H9 (cell line): Measurements from ENCODE around the gene RRP1B. TPM values are rescaled to one million over a fixed set of nuclear protein-coding genes. Genes with fewer than 3 reads are reported as not detected.

ENCODE experiments used
- DNase-seq: peaks from one replicate; pipeline ENCODE4 v3.0.0-alpha.2; 2017
- H2AFZ ChIP-seq: one replicate; pipeline ENCODE4 v1.6.1; 2013; ENCODE audit warnings: mild to moderate bottlenecking, low read length, control low read depth, moderate library complexity
- H2AK5ac ChIP-seq: 2 replicates; pipeline ENCODE4 v1.6.1; 2013; ENCODE audit warnings: low read length, control low read depth, mixed read lengths; ENCODE audit not compliant: insufficient read length
- H2BK120ac ChIP-seq: one replicate; pipeline ENCODE4 v1.6.1; 2013; ENCODE audit warnings: low read depth, mild to moderate bottlenecking, low read length, control low read depth, inconsistent platforms; ENCODE audit not compliant: poor library complexity, severe bottlenecking
- H2BK12ac ChIP-seq: 2 replicates; pipeline ENCODE4 v1.6.1; 2013; ENCODE audit warnings: low read length, control low read depth, mixed read lengths, low read depth; ENCODE audit not compliant: insufficient read length
- H2BK15ac ChIP-seq: 2 replicates; pipeline ENCODE4 v1.6.1; 2013; ENCODE audit warnings: low read depth, low read length, control low read depth
- H2BK20ac ChIP-seq: one replicate; pipeline ENCODE4 v1.6.1; 2013; ENCODE audit warnings: low read depth, mild to moderate bottlenecking, low read length, control low read depth, inconsistent platforms; ENCODE audit not compliant: poor library complexity, severe bottlenecking
- H2BK5ac ChIP-seq: 2 replicates; pipeline ENCODE4 v1.6.1; 2013; ENCODE audit warnings: low read length, control low read depth, mixed read lengths; ENCODE audit not compliant: insufficient read length
- H3K14ac ChIP-seq: 2 replicates; pipeline ENCODE4 v1.6.1; 2013; ENCODE audit warnings: low read length, control low read depth; ENCODE audit not compliant: insufficient read depth
- H3K18ac ChIP-seq: 2 replicates; pipeline ENCODE4 v1.6.1; 2013; ENCODE audit warnings: low read depth, mild to moderate bottlenecking, mixed read lengths, low read length, control low read depth; ENCODE audit not compliant: insufficient read length
- H3K23ac ChIP-seq: 2 replicates; pipeline ENCODE4 v1.6.1; 2013; ENCODE audit warnings: low read length, control low read depth, mixed read lengths, low read depth; ENCODE audit not compliant: insufficient read length
- H3K23me2 ChIP-seq: 2 replicates; pipeline ENCODE4 v1.6.1; 2013; ENCODE audit warnings: low read depth, mild to moderate bottlenecking, mixed read lengths, low read length, control low read depth; ENCODE audit not compliant: insufficient read length, poor library complexity, severe bottlenecking
- H3K27ac ChIP-seq: 2 replicates; pipeline ENCODE4 v1.5.1; 2013; ENCODE audit warnings: low read length, control low read depth, mixed read lengths, low read depth; ENCODE audit not compliant: insufficient read length
- H3K27me3 ChIP-seq: 2 replicates; pipeline ENCODE4 v1.6.1; 2013; ENCODE audit warnings: low read length, control low read depth, inconsistent platforms; ENCODE audit not compliant: insufficient read depth
- H3K4ac ChIP-seq: 2 replicates; pipeline ENCODE4 v1.6.1; 2013; ENCODE audit warnings: low read depth, mild to moderate bottlenecking, control low read depth, inconsistent platforms, low read length, moderate library complexity
- H3K4me1 ChIP-seq: 2 replicates; pipeline ENCODE4 v1.6.1; 2013; ENCODE audit warnings: low read length, control low read depth, inconsistent platforms; ENCODE audit not compliant: insufficient read depth
- H3K4me2 ChIP-seq: 2 replicates; pipeline ENCODE4 v1.6.1; 2013; ENCODE audit warnings: low read length, control low read depth, mixed read lengths; ENCODE audit not compliant: insufficient read length, insufficient read depth
- H3K56ac ChIP-seq: 2 replicates; pipeline ENCODE4 v1.6.1; 2013; ENCODE audit warnings: low read depth, mild to moderate bottlenecking, mixed read lengths, low read length, control low read depth; ENCODE audit not compliant: insufficient read length
- H3K79me1 ChIP-seq: 2 replicates; pipeline ENCODE4 v1.6.1; 2013; ENCODE audit warnings: low read depth, mild to moderate bottlenecking, moderate library complexity, low read length, control low read depth, inconsistent platforms; ENCODE audit not compliant: insufficient read depth, poor library complexity, severe bottlenecking
- H3K79me2 ChIP-seq: 2 replicates; pipeline ENCODE4 v1.6.1; 2013; ENCODE audit warnings: low read length, control low read depth, inconsistent platforms; ENCODE audit not compliant: insufficient read depth
- H3K9ac ChIP-seq: 2 replicates; pipeline ENCODE4 v1.6.1; 2013; ENCODE audit warnings: low read length, control low read depth, mixed read lengths; ENCODE audit not compliant: insufficient read length; ENCODE audit errors: extremely low read depth
- H3K9me3 ChIP-seq: one replicate; pipeline ENCODE4 v1.6.1; 2013; ENCODE audit warnings: low read depth, low read length, inconsistent platforms; ENCODE audit not compliant: control insufficient read depth
- H3T11ph ChIP-seq: one replicate; pipeline ENCODE4 v1.6.1; 2013; ENCODE audit warnings: mild to moderate bottlenecking, low read length, control low read depth, inconsistent platforms
- H4K20me1 ChIP-seq: one replicate; pipeline ENCODE4 v1.6.1; 2013; ENCODE audit not compliant: control insufficient read depth, insufficient read length, insufficient read depth
- H4K5ac ChIP-seq: 2 replicates; pipeline ENCODE4 v1.6.1; 2013; ENCODE audit warnings: low read depth, mild to moderate bottlenecking, mixed read lengths, low read length, control low read depth; ENCODE audit not compliant: insufficient read length
- H4K8ac ChIP-seq: replicated peaks from 2 replicates; pipeline ENCODE4 v1.6.1; 2013; ENCODE audit warnings: low read length, control low read depth, mixed read lengths, low read depth; ENCODE audit not compliant: insufficient read length
- H4K91ac ChIP-seq: 2 replicates; pipeline ENCODE4 v1.6.1; 2013; ENCODE audit warnings: low read depth, mild to moderate bottlenecking, moderate library complexity, mixed read lengths, low read length, control low read depth; ENCODE audit not compliant: insufficient read length
- H3K27ac Mint-ChIP-seq, 3 experiments: 2 replicates in 2 of 3; 3 replicates in 1 of 3; pipeline ENCODE4 v1.8.0; 2020 to 2021; ENCODE audit warnings: mixed read lengths in 3 of 3, mild to moderate bottlenecking in 1 of 3, moderate library complexity in 1 of 3
- H3K27me3 Mint-ChIP-seq: 2 replicates; pipeline ENCODE4 v1.8.0; 2021; ENCODE audit warnings: low read depth, mild to moderate bottlenecking, moderate library complexity, mixed read lengths
- H3K36me3 Mint-ChIP-seq, 3 experiments: 2 replicates in 2 of 3; 3 replicates in 1 of 3; pipeline ENCODE4 v1.8.0; 2020 to 2021; ENCODE audit warnings: low read depth in 3 of 3, mixed read lengths in 3 of 3; ENCODE audit not compliant: insufficient read depth in 1 of 3
- H3K4me1 Mint-ChIP-seq, 2 experiments: 2 replicates each; pipeline ENCODE4 v1.8.0; 2020; ENCODE audit warnings: mixed read lengths in 2 of 2
- H3K4me3 Mint-ChIP-seq, 2 experiments: 2 replicates in 1 of 2; 3 replicates in 1 of 2; pipeline ENCODE4 v1.8.0; 2020 to 2021; ENCODE audit warnings: mild to moderate bottlenecking in 2 of 2, mixed read lengths in 2 of 2, moderate library complexity in 1 of 2
- H3K9me3 Mint-ChIP-seq, 2 experiments: 2 replicates in 1 of 2; 3 replicates in 1 of 2; pipeline ENCODE4 v1.8.0; 2020; ENCODE audit warnings: mild to moderate bottlenecking in 2 of 2, mixed read lengths in 2 of 2, moderate library complexity in 1 of 2
- WGBS: extraction: QIAGEN DNeasy Blood & Tissue Kit; methylation state at CpG from one replicate; pipeline ENCODE4 v1.1.7; 2013; ENCODE audit warnings: missing lambda C conversion rate, low lambda C conversion rate, mixed read lengths; ENCODE audit not compliant: insufficient read length; ENCODE audit errors: extremely low coverage; 5-methylcytosine and 5-hydroxymethylcytosine counted together
- total RNA-seq: library from RNA; stranded (reverse); gene quantifications from 2 replicates; pipeline ENCODE4 v1.2.1, GENCODE V29; 2021
- TF ChIP-seq, protein P1 (sequence below): fragments of 200-600 bp; sonication (generic); conservative IDR thresholded peaks from 3 replicates; pipeline ENCODE4 v1.8.0; 2021; ENCODE audit warnings: antibody characterized with exemption, mild to moderate bottlenecking

Gene RRP1B
- total RNA-seq, 1 experiment from 2014 or later: 96.6 TPM

DNA sequence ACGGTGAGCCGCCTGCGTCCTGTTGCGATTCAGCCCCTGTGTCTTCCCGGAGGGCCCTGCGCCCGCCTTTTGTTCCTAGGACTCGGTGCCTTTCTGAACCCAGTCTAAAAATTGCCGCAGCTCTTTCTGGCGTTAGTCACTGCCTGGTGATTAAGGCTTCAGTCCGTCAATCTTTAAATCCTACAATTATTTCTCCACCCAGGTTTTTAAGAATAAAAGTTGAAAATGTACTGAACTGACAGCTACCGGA, 43.4 kb downstream of the RRP1B start:
- H2BK12ac ChIP-seq: no peak overlapping the region
- H4K20me1 ChIP-seq: no peaks in the 10 kb centered on the region
- H3K27ac ChIP-seq: no peak overlapping the region
- no peak overlapping the region for H3T11ph ChIP-seq
- no peak for DNase-seq
- no peaks in the 10 kb centered on the region for H3K27me3 Mint-ChIP-seq
- no peak overlapping the region for H2BK120ac ChIP-seq
- H4K91ac ChIP-seq: no peak overlapping the region
- peak overlapping the region; percentile 27 to 86 (median 39); a peak in 4 of 7 replicates for H3K27ac Mint-ChIP-seq
- H3K18ac ChIP-seq: no peak overlapping the region
- no peaks in the 10 kb centered on the region for H3K23me2 ChIP-seq
- no peak overlapping the region for H3K4ac ChIP-seq
- no CpG with 5 or more reads among the region's 12 CpGs for WGBS
- no peak overlapping the region for H4K5ac ChIP-seq
- no peak overlapping the region for H3K9ac ChIP-seq
- no peak overlapping the region for H2BK15ac ChIP-seq
- peaks cover 0 to 2% (median 0%) of the 10 kb centered on the region in 3 experiments; a peak in 2 of 7 replicates for H3K36me3 Mint-ChIP-seq
- H2AFZ ChIP-seq: no peak overlapping the region
- H3K4me1 Mint-ChIP-seq: peaks cover 11 to 12% of the 10 kb centered on the region in 2 experiments
- no peak overlapping the region for H2BK5ac ChIP-seq
- no peaks in the 10 kb centered on the region for H3K4me1 ChIP-seq
- H3K4me2 ChIP-seq: no peak overlapping the region
- H3K27me3 ChIP-seq: no peaks in the 10 kb centered on the region
- H3K56ac ChIP-seq: no peak overlapping the region
- no peak overlapping the region for H2AK5ac ChIP-seq
- H3K79me2 ChIP-seq: no peaks in the 10 kb centered on the region
- H3K23ac ChIP-seq: no peak overlapping the region
- no peaks in the 10 kb centered on the region for H3K79me1 ChIP-seq
- peak overlapping the region in 1 of 2 experiments; percentile 11; a peak in 1 of 5 replicates for H3K4me3 Mint-ChIP-seq
- no peaks in the 10 kb centered on the region for H3K9me3 ChIP-seq
- no peak overlapping the region; the same call in 1 of the 2 replicates for H3K14ac ChIP-seq
- H4K8ac ChIP-seq: no peak overlapping the region
- H3K9me3 Mint-ChIP-seq: no peaks in the 10 kb centered on the region
- TF ChIP-seq, protein P1, sequence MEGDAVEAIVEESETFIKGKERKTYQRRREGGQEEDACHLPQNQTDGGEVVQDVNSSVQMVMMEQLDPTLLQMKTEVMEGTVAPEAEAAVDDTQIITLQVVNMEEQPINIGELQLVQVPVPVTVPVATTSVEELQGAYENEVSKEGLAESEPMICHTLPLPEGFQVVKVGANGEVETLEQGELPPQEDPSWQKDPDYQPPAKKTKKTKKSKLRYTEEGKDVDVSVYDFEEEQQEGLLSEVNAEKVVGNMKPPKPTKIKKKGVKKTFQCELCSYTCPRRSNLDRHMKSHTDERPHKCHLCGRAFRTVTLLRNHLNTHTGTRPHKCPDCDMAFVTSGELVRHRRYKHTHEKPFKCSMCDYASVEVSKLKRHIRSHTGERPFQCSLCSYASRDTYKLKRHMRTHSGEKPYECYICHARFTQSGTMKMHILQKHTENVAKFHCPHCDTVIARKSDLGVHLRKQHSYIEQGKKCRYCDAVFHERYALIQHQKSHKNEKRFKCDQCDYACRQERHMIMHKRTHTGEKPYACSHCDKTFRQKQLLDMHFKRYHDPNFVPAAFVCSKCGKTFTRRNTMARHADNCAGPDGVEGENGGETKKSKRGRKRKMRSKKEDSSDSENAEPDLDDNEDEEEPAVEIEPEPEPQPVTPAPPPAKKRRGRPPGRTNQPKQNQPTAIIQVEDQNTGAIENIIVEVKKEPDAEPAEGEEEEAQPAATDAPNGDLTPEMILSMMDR: no peak
- no peak overlapping the region for H2BK20ac ChIP-seq
